SW 1271 (cell line): ENCODE results near the gene PARP2.
"Not testable (repeated sequence)": the region's sequence is repeated elsewhere in the genome, so short reads cannot be mapped to it uniquely, and the experiment has no call there.

ENCODE experiments used
- DNase-seq, 2 experiments: peaks; one replicate each; lab custom pipeline; 2025; lab: John Stamatoyannopoulos, UW

PARP2 gene

GRCh38 chr14:20343092-20343861 lies at the start of gene PARP2:
Gene PARP2 (plus strand): TSS chr14:20343635. CDS start chr14:20343642, 7 bp downstream.
- peak; percentile 100 for DNase-seq

- no peak for DNase-seq
Measured at GRCh38 chr14:20294636-20295035, 48.8 kb upstream of the PARP2 start.

GRCh38 chr14:20295067-20295466 lies 48.4 kb upstream of the PARP2 start:
- no peak for DNase-seq

- DNase-seq = no peak
Measured at GRCh38 chr14:20302042-20302755, 41.2 kb upstream of the PARP2 start.

GRCh38 chr14:20305265-20306078 lies 38.0 kb upstream of the PARP2 start, which contains the start of gene TTC5:
Gene TTC5 (minus strand): TSS chr14:20305951. CDS start chr14:20305937, 14 bp downstream.
- peak; percentile 45 to 83 for DNase-seq

- DNase-seq = no peak
Measured at GRCh38 chr14:20306079-20306423, 37.4 kb upstream of the PARP2 start.

GRCh38 chr14:20314026-20314425 lies 29.4 kb upstream of the PARP2 start:
- no peak for DNase-seq

GRCh38 chr14:20317720-20318119 lies 25.7 kb upstream of the PARP2 start:
- no peak for DNase-seq

GRCh38 chr14:20327005-20327869 lies 16.2 kb upstream of the PARP2 start:
- peak in 1 of 2 experiments; percentile 71 for DNase-seq

GRCh38 chr14:20328705-20329104 lies 14.7 kb upstream of the PARP2 start:
- no peak for DNase-seq

- no peak for DNase-seq
Measured at GRCh38 chr14:20329355-20329754, 14.1 kb upstream of the PARP2 start.

- DNase-seq = no peak
Measured at GRCh38 chr14:20331053-20331613, 12.3 kb upstream of the PARP2 start.

- no peak for DNase-seq
Measured at GRCh38 chr14:20332431-20332787, 11.0 kb upstream of the PARP2 start.

GRCh38 chr14:20332788-20333493 lies 10.5 kb upstream of the PARP2 start, which contains the start of gene CCNB1IP1:
Gene CCNB1IP1 (minus strand): TSS chr14:20333279. CDS start chr14:20316523, 16,756 bp downstream.
- peak; percentile 23 to 87 for DNase-seq

- DNase-seq = no peak
Measured at GRCh38 chr14:20333494-20333841, 10.0 kb upstream of the PARP2 start.

- DNase-seq = no peak
Measured at GRCh38 chr14:20334017-20334416, 9.4 kb upstream of the PARP2 start.

- not testable (repeated sequence) for DNase-seq
Measured at GRCh38 chr14:20341032-20341431, 2.4 kb upstream of the PARP2 start.

- no peak for DNase-seq
Measured at GRCh38 chr14:20341646-20342045, 1.8 kb upstream of the PARP2 start.

GRCh38 chr14:20343862-20344220 lies 406 bp downstream of the PARP2 start:
- peak in 1 of 2 experiments; percentile 45 for DNase-seq

- DNase-seq = no peak
Measured at GRCh38 chr14:20345366-20345765, 1.9 kb downstream of the PARP2 start.

- no peak for DNase-seq
Measured at GRCh38 chr14:20346713-20347112, 3.3 kb downstream of the PARP2 start.
